Measurements from ENCODE around the gene CMKLR1.

GRCh38 chr12:108305520-108305919, 33.6 kb downstream of the CMKLR1 start:
- TF ChIP-seq EZH2 (IDR thresholded peaks at IDR 0.05; ENCODE audit: borderline replicate concordance, low read depth, low read length, poor library complexity, severe bottlenecking) (no peak), CTCF (conservative IDR thresholded peaks at IDR 0.05; ENCODE audit: low read depth, low read length) (no peak)

All from A673 (cell line).